GM23248 (cell line): ENCODE measurements around the gene PTOV1. TPM values are rescaled to one million over a fixed set of nuclear protein-coding genes. Genes with fewer than 3 reads are reported as not detected.

Source experiments
- DNase-seq: peaks from one replicate; pipeline ENCODE4 v3.0.0-alpha.2; 2015
- H2AFZ ChIP-seq: fragments of 200-600 bp; sonication (generic); 2 replicates; pipeline ENCODE4 v1.6.1; 2016; ENCODE audit warnings: antibody characterized with exemption
- H3F3A ChIP-seq: fragments of 200-600 bp; sonication (generic); 2 replicates; pipeline ENCODE4 v1.6.1; 2016; ENCODE audit warnings: mild to moderate bottlenecking, antibody characterized with exemption, mixed run types; ENCODE audit not compliant: insufficient read depth
- H3K27ac ChIP-seq: fragments of 200-600 bp; sonication (generic); 2 replicates; pipeline ENCODE4 v1.5.1; 2016; ENCODE audit warnings: mild to moderate bottlenecking
- H3K27me3 ChIP-seq: fragments of 200-600 bp; sonication (generic); replicated peaks from 2 replicates; pipeline ENCODE4 v1.6.1; 2016; ENCODE audit warnings: mild to moderate bottlenecking; ENCODE audit not compliant: insufficient read depth
- H3K36me3 ChIP-seq: fragments of 200-600 bp; sonication (generic); 2 replicates; pipeline ENCODE4 v1.6.1; 2016; ENCODE audit warnings: low read depth, mild to moderate bottlenecking
- H3K4me1 ChIP-seq: fragments of 200-600 bp; sonication (generic); 2 replicates; pipeline ENCODE4 v1.6.1; 2016; ENCODE audit warnings: mild to moderate bottlenecking; ENCODE audit not compliant: insufficient read depth
- H3K4me2 ChIP-seq: fragments of 200-600 bp; sonication (generic); one replicate; pipeline ENCODE4 v1.6.1; 2016; ENCODE audit warnings: mild to moderate bottlenecking; ENCODE audit not compliant: unreplicated experiment
- H3K4me3 ChIP-seq: fragments of 200-600 bp; sonication (generic); 2 replicates; pipeline ENCODE4 v1.5.1; 2016; ENCODE audit warnings: mild to moderate bottlenecking
- H3K79me2 ChIP-seq: fragments of 200-600 bp; sonication (generic); 2 replicates; pipeline ENCODE4 v1.6.1; 2016; ENCODE audit warnings: mild to moderate bottlenecking; ENCODE audit not compliant: insufficient read depth
- H3K9ac ChIP-seq: fragments of 200-600 bp; sonication (generic); 2 replicates; pipeline ENCODE4 v1.6.1; 2016; ENCODE audit warnings: mild to moderate bottlenecking
- H3K9me2 ChIP-seq: fragments of 200-600 bp; sonication (generic); 2 replicates; pipeline ENCODE4 v1.6.1; 2016; ENCODE audit warnings: mixed run types, mild to moderate bottlenecking, moderate library complexity; ENCODE audit not compliant: insufficient read depth
- H3K9me3 ChIP-seq: fragments of 200-600 bp; sonication (generic); one replicate; pipeline ENCODE4 v1.6.1; 2017; ENCODE audit warnings: low read depth
- H4K20me1 ChIP-seq: fragments of 200-600 bp; sonication (generic); 2 replicates; pipeline ENCODE4 v1.6.0; 2016; ENCODE audit not compliant: insufficient read depth
- EZH2 ChIP-seq: fragments of 200-600 bp; sonication (generic); IDR thresholded peaks from 2 replicates; pipeline ENCODE4 v1.6.1; 2018; ENCODE audit warnings: antibody characterized with exemption, mild to moderate bottlenecking; ENCODE audit not compliant: insufficient read depth, poor library complexity, severe bottlenecking
- EZH2phosphoT487 ChIP-seq: fragments of 200-600 bp; sonication (generic); IDR thresholded peaks from 2 replicates; pipeline ENCODE4 v1.6.1; 2018; ENCODE audit warnings: antibody characterized with exemption, moderate library complexity, mild to moderate bottlenecking, low read depth; ENCODE audit not compliant: insufficient read depth
- WGBS, 2 experiments: methylation state at CpG; one replicate each; pipeline ENCODE4 v1.1.6; 2015 to 2017; ENCODE audit warnings: low lambda C conversion rate in 2 of 2, low coverage in 1 of 2; ENCODE audit errors: missing lambda C conversion rate in 2 of 2; 5-methylcytosine and 5-hydroxymethylcytosine counted together
- in situ Hi-C: fragments of 300-500 bp; cut with MboI; formaldehyde crosslinking; loops from 2 replicates; pipeline ENCODE4 v1.15.0; 2020
- polyA plus RNA-seq: library from polyadenylated mRNA; unstranded; fragments of >200 nt; fragmentation: Nextera tagmentation; extraction: Ambion mirVana; gene quantifications from 2 replicates; pipeline ENCODE4 v1.2.1, GENCODE V29; 2016
- total RNA-seq: library from RNA; depleted of rRNA; stranded (reverse); fragments of >200 nt; shearing (Covaris generic); gene quantifications from 2 replicates; pipeline ENCODE4 v1.2.3, GENCODE V29; 2014

The PTOV1 gene
- total and polyA plus RNA-seq, 2 experiments from 2014 or later, result 88.0 to 88.9 TPM

GRCh38 chr19:49873834-49874233 lies 22.9 kb downstream of the PTOV1 start:
- no peak overlapping the region for H2AFZ ChIP-seq
- no peak overlapping the region for H3K27ac ChIP-seq
- 0 out of 2 replicates have a peak, but pooled peaks cover 6% of the 10 kb centered on the region for H3F3A ChIP-seq
- H3K79me2 ChIP-seq, result peaks cover 56% of the 10 kb centered on the region
- DNase-seq, result no peak
- H3K4me1 ChIP-seq, result peaks cover 19% of the 10 kb centered on the region
- no peak overlapping the region for H3K9ac ChIP-seq
- 92 to 96% methylated on average over 10 of the region's 10 CpGs for WGBS, 2 experiments
- no peaks in the 10 kb centered on the region for H3K27me3 ChIP-seq
- H3K36me3 ChIP-seq, result 0 out of 2 replicates have a peak, but pooled peaks cover 2% of the 10 kb centered on the region
- no peaks in the 10 kb centered on the region for H4K20me1 ChIP-seq
- no peak overlapping the region for H3K4me2 ChIP-seq
- in situ Hi-C loops, result no loop called here
- H3K4me3 ChIP-seq, result no peak overlapping the region
- H3K9me2 ChIP-seq, result no peaks in the 10 kb centered on the region
- no peak for TF ChIP-seq EZH2phosphoT487
- H3K9me3 ChIP-seq, result no peaks in the 10 kb centered on the region

- Histone ChIP-seq H3K27ac (no peak overlapping the region), H3K4me2 (peak overlapping the region; percentile 93), H3K4me1 (peaks cover 17% of the 10 kb centered on the region), H3K9me2 (no peaks in the 10 kb centered on the region), H3K36me3 (0 out of 2 replicates have a peak, but pooled peaks cover 2% of the 10 kb centered on the region), H3K27me3 (no peaks in the 10 kb centered on the region), H2AFZ (no peak overlapping the region), H3K4me3 (peak overlapping the region; percentile 96), H3K79me2 (peaks cover 63% of the 10 kb centered on the region), H4K20me1 (no peaks in the 10 kb centered on the region), H3K9ac (peak overlapping the region; percentile 98), H3F3A (0 out of 2 replicates have a peak, but pooled peaks cover 6% of the 10 kb centered on the region), H3K9me3 (no peaks in the 10 kb centered on the region)
- in situ Hi-C loops, result no loop called here
- 93 to 94% methylated on average over 11 of the region's 11 CpGs for WGBS, 2 experiments
- TF ChIP-seq EZH2, result no peak
- TF ChIP-seq EZH2phosphoT487, result no peak
- DNase-seq, result no peak
Measured at GRCh38 chr19:49874503-49875157, 23.7 kb downstream of the PTOV1 start.

GRCh38 chr19:49875177-49875576 lies 24.2 kb downstream of the PTOV1 start:
- peaks cover 63% of the 10 kb centered on the region for H3K79me2 ChIP-seq

GRCh38 chr19:49875857-49876421 lies 25.0 kb downstream of the PTOV1 start:
- Histone ChIP-seq H3K9me3 (no peaks in the 10 kb centered on the region), H2AFZ (peak overlapping the region; percentile 82), H3K79me2 (peaks cover 57% of the 10 kb centered on the region), H3K27me3 (no peaks in the 10 kb centered on the region), H3K9me2 (no peaks in the 10 kb centered on the region), H3K4me2 (peak overlapping the region; percentile 93), H3K4me3 (peak overlapping the region; percentile 96), H4K20me1 (no peaks in the 10 kb centered on the region), H3F3A (no peaks in the 10 kb centered on the region), H3K36me3 (0 out of 2 replicates have a peak, but pooled peaks cover 1% of the 10 kb centered on the region), H3K9ac (peak overlapping the region; percentile 98), H3K27ac (peak overlapping the region; percentile 95), H3K4me1 (peaks cover 10% of the 10 kb centered on the region)
- DNase-seq, result peak; percentile 68
- no peak for TF ChIP-seq EZH2phosphoT487
- TF ChIP-seq EZH2, result no peak
- in situ Hi-C loops, result no loop called here
- WGBS, 2 experiments, result 0 to 1% methylated on average over 27 to 28 of the region's 28 CpGs

More at GRCh38 chr19:49875177-49875576, 24.2 kb downstream of the PTOV1 start:
- Histone ChIP-seq H3K9me2 (no peaks in the 10 kb centered on the region), H2AFZ (no peak overlapping the region), H3K9me3 (no peaks in the 10 kb centered on the region), H3K4me1 (peaks cover 15% of the 10 kb centered on the region), H3K36me3 (0 out of 2 replicates have a peak, but pooled peaks cover 2% of the 10 kb centered on the region), H3K27me3 (no peaks in the 10 kb centered on the region), H3K9ac (peak overlapping the region; percentile 98), H3F3A (0 out of 2 replicates have a peak, but pooled peaks cover 5% of the 10 kb centered on the region), H4K20me1 (no peaks in the 10 kb centered on the region), H3K4me2 (peak overlapping the region; percentile 93), H3K4me3 (peak overlapping the region; percentile 96), H3K27ac (peak overlapping the region; percentile 95; the same call in 1 of the 2 replicates)
- 62 to 65% methylated on average over 4 of the region's 4 CpGs for WGBS, 2 experiments
- in situ Hi-C loops, result no loop called here
- no peak for TF ChIP-seq EZH2
- TF ChIP-seq EZH2phosphoT487, result no peak
- DNase-seq, result no peak
